Left lobe of liver (tissue), 2 donors: ENCODE results near the gene C1orf141. TPM values are rescaled to one million over a fixed set of nuclear protein-coding genes. Genes with fewer than 3 reads are reported as not detected.
A peak's percentile ranks its signal among the peaks of the same experiment; 100 is the strongest.
"Not testable (repeated sequence)": the region's sequence is repeated elsewhere in the genome, so short reads cannot be mapped to it uniquely, and the experiment has no call there.

Experiments used
- ATAC-seq: fragments of 200-7000 bp; cut with Tn5 transposase; one replicate; pipeline ENCODE4 v1.9.1; 2020; ENCODE audit warnings: mild to moderate bottlenecking, moderate library complexity
- DNase-seq: peaks from one replicate; pipeline ENCODE4 v3.0.0-alpha.2; 2020; ENCODE audit warnings: low spot score
- total RNA-seq: library from RNA; stranded (reverse); gene quantifications from one replicate; pipeline ENCODE4 v1.2.1, GENCODE V29; 2021
- donor health status: DM: no; HTN: no; CAD: no; lungs with moderate emphysema.
- donor health status: DM: no; HTN: yes; CAD: no.

Gene C1orf141
- total RNA-seq, 1 donor from 2014 or later, result not detected

DNA sequence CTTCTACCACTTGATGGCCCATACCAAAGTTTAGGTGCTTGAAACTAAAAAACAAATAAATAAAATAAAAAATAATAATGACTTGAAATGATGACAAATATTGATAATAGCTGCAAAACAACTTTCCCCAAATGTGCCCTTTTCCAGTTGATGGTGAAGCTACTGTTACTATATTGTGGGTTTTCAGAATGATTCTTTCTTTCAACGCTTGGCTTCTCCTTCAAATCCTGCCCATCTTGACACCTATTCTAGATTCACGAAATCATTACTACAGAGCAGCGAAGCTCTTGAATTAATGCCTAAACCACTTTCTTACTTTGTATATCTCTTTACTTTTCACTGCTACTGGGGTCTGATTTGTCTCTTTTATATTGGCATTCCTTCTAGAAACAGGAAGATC lies 9.2 kb upstream of the C1orf141 start:
- ATAC-seq (no peak), DNase-seq (no peak)

DNA sequence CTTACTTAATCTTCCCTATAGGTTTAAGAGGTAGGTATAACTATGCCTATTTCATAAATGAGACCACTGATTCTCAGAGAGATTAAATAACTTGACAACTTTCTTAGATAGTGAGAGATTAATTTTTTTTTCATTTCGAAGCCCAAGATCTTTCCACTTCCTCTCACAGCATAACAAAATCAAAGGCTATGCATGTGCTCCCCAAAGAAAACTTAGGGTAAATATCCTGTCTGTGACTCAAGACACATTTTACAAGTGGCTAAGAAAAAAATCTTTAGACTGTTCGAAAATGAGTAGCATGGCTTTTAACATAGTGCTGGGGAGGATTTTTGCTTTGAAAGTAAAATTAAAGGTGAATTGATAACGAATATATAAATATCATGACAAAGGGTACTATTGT lies 8.2 kb upstream of the C1orf141 start:
- DNase-seq (no peak), ATAC-seq (no peak)

DNA sequence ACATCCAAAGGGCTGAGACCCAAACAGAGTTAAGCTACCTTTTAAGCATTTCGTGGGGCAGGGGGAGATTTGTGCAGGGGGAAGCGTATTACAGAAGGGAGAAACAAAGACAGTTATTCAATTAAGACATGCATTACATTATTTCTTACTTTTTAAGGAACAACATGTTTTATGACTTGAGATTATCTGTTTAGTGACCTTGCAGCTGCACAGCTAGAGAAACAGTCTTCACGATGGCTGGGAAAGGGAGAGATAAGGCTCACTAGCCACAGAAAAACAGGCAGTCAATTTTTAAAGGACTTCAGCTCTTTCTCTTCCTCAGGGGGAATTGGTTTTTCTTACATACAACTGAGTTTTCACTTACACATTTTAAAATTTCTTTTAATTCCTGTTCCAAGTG lies 7.1 kb upstream of the C1orf141 start:
- DNase-seq, ATAC-seq: not testable (repeated sequence)

DNA sequence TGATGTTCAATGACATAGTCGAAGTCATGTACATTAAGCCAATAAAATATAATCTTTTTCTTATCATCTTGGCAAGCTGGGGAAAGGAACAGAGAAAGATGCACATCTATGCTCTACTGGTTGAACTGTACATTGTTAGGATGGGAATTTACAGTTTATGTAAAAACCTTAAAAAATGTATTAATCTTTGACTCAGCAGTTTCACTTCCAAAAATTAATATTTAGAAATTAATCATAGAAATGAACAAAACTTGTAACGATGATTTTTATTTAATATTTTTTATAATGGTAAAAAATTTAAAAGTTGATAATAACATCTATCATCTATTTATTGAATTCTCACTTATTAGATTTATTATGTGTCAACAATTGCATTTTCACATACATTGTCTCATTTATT lies 5.7 kb upstream of the C1orf141 start:
- ATAC-seq, result no peak
- DNase-seq, result no peak

DNA sequence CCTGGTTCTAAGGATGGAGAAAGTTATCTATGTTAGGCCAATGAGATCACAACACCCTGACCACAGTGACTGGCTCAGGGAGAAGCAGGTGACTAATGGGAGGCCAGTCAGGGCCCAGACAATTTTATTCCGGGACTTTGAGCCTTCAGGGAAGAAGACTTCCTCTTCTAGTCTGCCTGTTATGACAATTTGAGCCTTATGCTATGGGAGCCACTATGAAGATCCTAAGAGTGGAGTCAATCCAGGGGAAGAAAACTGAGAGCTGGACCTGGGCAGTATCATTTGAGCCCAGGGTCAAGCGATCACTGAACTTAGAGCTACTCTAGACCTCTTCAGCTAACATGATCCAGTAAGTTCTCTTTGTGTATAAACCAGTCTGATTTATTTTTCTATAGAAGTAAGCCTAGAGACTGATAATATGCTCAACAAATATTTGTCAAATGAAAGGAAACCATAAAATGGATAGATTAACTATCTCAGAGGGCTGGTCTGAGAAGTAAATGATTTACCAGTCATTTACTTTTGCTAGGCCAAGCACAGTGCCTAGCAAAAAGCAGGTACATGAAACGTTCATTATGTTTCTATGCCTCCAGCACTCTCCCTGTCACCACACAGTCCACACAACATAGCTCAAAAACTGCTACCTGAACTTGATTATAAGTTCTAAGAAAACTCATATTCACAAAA lies 4.2 kb upstream of the C1orf141 start:
- ATAC-seq (peak; percentile 87), DNase-seq (no peak)

DNA sequence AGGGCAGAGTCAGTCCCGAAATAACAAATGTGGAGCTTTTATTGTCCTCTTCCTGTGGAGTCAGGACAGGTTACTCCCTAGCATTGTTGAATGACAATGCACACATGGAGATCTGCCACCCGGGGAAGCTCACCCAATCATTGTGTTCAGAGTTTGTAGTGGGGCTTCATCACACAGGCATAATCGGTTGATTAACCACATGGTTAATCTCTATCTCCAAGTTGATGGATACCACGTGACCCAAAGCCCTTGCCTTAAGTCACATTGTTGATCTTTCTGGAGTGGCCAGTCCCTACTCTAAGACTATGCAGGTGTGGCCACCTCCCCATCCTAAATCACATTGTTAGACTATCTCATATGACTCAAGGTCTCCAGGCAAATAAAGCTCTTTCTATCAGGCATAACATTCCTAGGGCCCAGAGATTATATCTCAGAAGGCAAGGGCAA lies 2.6 kb upstream of the C1orf141 start:
- DNase-seq (no peak), ATAC-seq (no peak)

DNA sequence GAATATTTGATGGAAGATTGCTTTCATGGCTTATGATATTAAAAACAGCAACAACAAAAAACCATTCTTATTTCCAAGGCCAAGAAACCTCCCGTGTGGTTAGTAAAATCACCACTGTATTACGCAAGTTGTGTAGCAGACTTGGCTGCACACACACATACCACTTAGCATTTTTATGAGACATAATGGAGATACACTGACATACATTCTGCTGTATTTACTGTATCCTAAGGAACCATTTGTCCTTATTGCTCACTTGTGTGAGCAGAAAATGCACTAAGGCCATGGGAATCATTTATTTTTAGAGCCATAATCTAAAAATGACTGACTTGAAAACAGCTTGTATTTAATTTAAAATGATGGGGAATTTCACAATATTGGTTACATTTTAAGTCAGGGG lies 584 bp upstream of the C1orf141 start:
- DNase-seq (no peak), ATAC-seq (no peak)

DNA sequence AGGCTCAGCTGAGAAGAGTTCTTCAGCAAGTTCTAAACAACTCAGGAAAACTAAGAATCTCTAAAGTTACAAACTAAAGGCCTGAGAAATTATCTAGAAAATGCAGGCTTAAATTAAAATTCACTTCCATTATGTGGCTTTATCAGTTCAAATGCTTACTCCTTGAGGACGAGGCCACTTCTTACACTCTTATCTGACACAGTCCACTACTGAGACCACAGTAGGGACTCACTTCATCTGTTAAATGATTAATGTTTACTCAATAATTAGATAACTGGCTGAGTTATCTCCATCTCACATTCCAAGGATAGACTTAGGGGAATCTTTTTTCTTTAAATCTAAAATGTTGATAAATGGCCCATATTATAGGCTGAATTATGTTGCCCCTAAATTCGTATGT lies 1.6 kb downstream of the C1orf141 start:
- DNase-seq (no peak), ATAC-seq (no peak)

DNA sequence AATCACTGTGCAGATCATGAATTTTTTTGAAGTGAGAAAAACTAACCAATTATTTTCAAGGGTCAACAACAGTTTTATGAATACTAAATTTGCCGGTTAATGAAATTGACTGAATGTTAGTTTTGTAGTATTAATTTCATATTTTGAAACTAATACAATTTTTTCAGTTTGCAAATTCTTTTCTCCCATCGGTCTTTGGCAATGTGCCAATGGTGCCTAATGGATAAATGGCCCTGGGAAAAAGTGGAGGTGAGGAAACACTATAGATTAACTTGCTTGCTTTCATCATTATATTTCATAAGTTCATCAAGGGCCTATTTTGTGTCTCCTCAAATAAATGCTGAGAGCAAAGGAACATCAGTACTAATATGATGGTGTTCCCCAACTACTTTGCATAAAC lies 4.1 kb downstream of the C1orf141 start:
- DNase-seq, result no peak
- ATAC-seq, result no peak

DNA sequence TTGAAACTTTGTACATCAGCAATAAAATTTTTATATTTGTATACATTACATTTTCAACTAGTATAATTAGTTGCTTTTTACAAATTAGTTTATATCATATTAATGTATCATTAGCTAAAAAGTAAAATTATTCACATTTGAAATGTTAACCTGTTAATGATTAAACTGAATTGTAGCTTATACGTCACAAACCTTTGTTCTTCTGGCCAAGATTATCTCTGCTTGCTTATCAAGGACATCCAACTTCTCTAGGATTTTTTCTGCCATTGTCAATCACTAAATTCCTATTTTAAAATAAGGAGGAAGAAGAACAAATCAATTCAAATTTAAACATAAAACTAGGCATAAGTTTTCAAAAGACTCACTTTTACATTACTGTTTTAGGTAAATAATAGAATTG lies 7.8 kb downstream of the C1orf141 start:
- ATAC-seq, result no peak
- no peak for DNase-seq

DNA sequence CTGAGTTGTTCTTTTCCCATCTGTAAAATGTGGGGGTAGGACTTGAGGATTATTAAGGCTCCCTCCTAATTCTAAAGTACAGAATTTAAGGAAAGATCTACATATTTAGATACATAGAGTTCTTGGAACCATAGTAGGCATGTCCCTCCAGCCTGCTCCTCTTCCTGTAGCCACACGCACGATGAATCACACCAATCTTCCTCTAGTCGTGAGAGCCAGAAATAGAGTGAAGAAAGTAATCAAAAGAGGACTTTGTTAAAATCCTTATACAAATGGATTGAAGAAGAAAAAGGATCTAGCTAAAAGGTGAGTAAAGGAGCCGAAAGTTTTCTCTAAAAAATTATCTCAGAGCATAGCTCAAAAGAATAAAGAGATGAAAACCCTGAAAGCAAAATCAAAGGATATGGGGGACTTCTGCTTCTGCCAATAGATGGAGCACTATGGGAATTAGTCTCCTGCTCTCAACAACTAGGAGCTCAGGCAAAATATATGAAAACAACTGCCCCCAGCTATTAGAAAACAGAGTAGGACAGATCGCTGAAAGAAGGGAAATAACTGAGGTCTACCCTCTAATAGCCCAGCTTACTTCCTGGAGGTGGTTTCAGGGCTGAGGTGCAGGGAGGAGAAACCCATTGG lies 8.5 kb downstream of the C1orf141 start:
- ATAC-seq (no peak), DNase-seq (no peak)

DNA sequence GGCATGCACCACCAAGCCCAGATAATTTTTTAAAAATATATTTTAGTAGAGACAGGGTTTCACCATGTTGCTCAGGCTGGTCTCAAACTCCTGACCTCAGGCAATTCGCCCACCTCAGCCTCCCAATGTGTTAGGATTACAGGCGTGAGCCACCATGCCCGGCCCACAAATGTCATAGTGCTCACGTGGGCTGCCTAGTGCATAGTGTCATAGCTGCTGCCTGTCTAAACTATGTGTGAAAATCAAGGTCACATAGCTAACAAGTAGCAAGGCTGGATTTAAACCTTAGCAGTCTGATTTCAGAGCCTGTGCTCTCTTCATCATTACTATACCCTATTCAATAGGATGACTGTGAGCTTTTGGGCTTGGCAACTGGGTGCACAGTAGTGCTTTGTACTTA lies 10.3 kb downstream of the C1orf141 start:
- DNase-seq, result no peak
- ATAC-seq, result no peak

DNA sequence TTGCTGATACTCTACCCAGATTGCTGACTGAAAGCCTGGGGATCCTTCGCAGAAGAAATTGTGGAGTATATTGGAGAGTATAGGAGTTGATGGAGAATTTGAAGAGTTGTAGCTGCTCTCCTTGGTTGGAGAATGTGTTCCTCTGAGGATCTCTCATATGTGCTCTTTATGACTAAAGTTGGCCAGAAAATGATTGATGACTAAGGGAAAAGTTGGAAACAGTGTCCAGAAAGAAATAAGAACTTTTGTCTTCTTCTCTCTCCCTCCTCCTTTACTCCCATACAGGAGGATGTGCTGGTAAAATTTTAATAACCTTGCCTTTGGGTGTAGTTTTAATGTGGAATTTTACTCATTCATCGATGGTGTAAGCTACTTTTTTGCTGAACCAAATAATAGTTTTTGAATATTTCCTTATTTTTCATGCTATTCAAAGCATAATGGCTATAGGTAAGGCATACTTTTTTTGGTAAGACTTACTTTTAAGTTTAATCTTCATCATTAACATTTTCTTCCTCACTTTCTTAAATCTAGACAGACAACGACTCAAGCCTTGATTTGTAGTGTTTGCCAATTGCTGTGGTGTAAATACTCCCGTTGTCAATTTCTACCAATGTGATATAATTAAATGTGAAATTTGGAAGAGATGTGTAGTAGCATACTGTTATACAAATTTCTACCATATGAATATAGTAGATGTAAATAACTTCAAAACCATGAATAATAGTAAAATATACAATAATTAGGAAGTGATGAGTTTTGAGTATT lies 13.7 kb downstream of the C1orf141 start:
- no peak for ATAC-seq
- no peak for DNase-seq

DNA sequence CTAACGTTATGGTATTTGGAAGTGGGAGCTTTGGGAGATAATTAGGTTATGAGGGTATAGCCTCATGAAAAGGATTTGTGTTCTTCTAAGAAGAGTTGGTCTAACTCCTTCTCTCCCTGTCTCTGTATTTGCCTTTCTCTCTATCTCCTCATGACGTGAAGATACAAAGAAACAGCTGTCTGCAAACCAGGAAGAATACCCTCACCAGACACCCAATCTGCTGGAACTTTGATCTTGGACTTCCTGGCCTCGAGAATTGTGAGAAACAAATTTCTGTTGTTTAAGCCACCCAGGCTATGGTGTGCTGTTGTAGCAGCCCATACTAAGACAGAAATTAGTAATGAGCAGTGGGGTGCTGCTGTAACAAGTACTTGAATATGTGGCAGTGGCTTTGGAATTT lies 16.1 kb downstream of the C1orf141 start:
- ATAC-seq (no peak), DNase-seq (no peak)

DNA sequence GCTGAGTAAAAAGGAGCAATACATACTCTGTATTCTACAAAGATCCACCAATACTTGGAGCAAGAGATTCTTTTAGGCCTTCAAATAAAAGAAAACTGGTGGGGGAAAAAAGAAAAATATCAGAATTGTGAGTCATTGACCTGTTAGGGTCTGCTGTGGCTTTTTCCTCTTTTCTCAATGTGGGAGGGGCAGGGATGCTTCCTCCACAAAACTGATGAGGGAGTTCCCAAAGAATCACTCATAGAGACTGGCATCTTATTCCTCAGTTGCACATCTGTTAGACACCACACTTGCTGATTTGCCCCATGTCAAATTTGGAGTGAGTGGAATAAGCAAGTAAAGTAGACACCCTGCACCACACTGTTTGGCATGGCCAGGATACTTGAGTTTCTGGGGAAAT lies 16.6 kb downstream of the C1orf141 start:
- ATAC-seq (no peak), DNase-seq (no peak)

DNA sequence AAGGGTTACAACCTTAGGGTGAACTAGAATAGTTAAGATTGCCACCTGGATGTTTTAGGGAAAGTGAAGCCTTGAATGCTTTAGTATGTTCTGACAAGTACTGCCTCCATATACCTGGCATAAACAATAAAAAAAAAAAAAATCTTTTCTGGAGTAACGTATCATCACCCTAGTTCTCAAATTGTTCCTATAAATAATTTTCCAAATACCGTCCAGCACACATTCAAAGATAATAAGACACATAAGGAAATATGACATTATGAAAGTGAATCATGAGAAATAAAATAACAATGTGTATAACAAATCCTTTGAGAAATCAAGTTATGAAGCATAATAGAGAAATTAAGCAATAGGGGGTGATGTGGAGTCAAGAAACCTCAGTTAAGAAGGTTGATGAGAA lies 20.6 kb downstream of the C1orf141 start:
- no peak for ATAC-seq
- DNase-seq, result no peak

DNA sequence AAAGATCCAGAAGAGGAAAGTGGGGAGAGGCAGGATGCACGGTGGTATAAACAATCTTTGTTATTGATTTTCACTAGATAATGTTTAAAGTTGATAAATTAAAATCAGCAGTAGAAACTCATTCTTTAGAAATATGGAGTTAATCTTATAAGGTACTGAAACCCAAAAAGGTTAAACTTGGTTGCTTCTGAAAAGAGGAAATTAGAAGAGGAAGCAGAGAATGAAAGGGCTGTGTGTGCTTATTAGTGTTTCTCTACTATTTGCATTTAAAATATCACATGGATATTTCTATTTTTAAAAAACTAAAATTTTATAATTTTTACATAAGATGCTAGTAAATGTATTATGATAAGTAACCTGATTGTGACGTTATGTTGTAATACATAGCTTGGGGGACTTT lies 24.4 kb downstream of the C1orf141 start:
- ATAC-seq, result no peak
- DNase-seq, result no peak

DNA sequence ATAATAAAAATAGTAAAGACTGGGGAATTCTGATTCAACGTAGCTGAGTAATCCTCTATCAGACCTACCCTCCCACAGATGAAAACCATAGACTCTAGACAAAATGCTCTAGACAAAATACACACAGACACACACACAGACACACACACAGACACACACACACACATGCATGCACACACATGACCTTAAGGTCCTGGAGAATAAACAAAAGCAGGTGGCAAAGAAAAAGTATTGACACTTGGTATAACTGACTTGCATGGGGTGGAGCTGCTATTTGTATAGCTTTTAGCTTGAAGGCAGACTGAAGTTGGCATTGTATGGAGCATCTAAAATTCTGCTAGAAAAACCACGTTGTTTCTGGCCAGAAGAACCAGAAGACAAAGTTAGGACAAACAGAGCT lies 29.3 kb downstream of the C1orf141 start:
- no peak for ATAC-seq
- DNase-seq, result no peak

DNA sequence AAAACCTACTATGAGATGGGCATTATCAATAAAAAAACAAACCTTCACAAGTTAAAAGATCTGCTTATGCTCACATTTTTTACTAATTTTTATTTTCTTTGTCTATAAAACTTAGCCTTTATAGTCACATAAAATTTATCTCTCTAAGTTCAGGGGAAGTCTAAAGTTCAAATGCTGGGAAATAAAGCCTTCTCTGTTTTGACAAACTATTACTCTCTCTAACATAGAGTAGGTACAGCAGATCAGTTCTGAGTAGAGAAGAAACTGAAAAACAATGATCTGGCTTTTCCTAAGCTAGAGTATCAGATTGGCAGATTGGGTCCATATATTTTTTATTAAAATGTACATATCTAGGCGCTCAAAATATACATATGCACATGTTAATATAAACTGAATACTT lies 31.2 kb downstream of the C1orf141 start:
- ATAC-seq (no peak), DNase-seq (no peak)

DNA sequence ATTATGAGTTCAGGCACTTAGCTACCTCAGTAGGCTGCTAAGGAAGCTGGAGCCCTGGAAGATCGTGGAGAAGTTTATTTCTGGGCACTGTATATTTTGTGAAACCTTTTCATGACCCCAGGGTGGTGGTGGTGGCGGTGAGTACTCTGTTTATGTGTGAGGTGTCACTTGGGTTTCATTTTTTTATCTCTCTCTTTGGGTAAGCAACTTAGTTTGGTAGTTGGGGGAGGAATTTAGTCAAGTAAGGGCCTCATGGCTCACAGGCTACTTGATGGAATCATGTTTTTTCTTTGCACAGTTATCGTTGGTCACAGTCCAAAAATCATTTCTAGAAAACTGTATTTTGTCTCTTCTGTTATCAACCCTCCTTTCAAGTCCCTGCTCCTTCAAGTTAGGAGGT lies 33.9 kb downstream of the C1orf141 start:
- no peak for ATAC-seq
- no peak for DNase-seq

DNA sequence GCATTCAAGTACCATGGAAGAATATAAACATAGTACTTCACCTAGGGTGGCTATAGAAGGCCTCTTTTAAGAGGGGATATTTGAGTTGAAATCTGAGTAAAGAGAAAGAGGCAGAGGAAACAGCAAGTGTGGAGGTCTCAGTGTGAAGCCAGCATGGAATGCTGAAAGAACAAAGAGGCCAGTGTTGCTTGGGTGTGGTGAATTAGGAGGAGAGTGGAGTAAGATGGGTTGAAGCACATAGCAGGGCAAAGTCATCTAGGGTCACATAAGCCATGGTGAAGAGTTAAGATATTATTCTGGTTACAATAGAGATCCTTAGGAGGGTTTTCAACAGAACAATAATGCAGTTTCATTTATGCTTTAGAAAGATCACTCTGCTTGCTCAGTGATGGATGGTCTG lies 37.5 kb downstream of the C1orf141 start:
- ATAC-seq, result no peak
- DNase-seq, result no peak

DNA sequence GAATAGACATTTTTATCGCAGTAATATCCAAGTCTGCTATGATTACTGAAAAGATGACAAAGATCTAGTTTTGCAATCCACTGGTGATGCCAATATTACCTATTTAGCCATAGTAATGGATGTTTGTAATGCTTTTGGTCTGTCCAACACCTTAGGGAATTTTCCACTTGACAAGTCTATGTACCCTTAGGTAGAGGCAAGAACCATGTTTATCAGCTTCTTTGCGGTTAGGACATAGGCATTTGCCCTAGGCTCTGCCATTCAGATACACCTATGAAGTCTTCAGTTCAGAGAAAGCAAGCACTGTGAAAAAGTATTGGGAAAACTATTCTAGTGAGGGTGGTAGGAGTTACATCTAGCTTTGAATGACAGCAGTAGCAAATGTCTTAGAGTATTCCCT lies 40.6 kb downstream of the C1orf141 start:
- DNase-seq, result no peak
- no peak for ATAC-seq
